KMS-11 (cell line): ENCODE results near the gene AK6.
A peak's percentile ranks its signal among the peaks of the same experiment; 100 is the strongest.
"Not testable (repeated sequence)": the region's sequence is repeated elsewhere in the genome, so short reads cannot be mapped to it uniquely, and the experiment has no call there.

ENCODE experiments used
- H2AFZ ChIP-seq: fragments of 200-600 bp; sonication (generic); 2 replicates; pipeline ENCODE4 v1.6.1; 2016; ENCODE audit warnings: antibody characterized with exemption, mixed run types, low read depth
- H3K27ac ChIP-seq: fragments of 200-600 bp; sonication (generic); 2 replicates; pipeline ENCODE4 v1.6.1; 2016; ENCODE audit warnings: mild to moderate bottlenecking, mixed run types
- H3K27me3 ChIP-seq: fragments of 200-600 bp; sonication (generic); 2 replicates; pipeline ENCODE4 v1.6.1; 2017; ENCODE audit warnings: mild to moderate bottlenecking, low read depth, mixed run types, moderate library complexity; ENCODE audit not compliant: insufficient read depth
- H3K36me3 ChIP-seq: fragments of 200-600 bp; sonication (generic); 2 replicates; pipeline ENCODE4 v1.6.1; 2017; ENCODE audit warnings: mild to moderate bottlenecking, mixed run types; ENCODE audit not compliant: insufficient read depth
- H3K4me1 ChIP-seq: fragments of 200-600 bp; sonication (generic); 2 replicates; pipeline ENCODE4 v1.6.1; 2016; ENCODE audit warnings: mild to moderate bottlenecking, low read depth, mixed run types; ENCODE audit not compliant: poor library complexity, severe bottlenecking
- H3K4me2 ChIP-seq: fragments of 200-600 bp; sonication (generic); 2 replicates; pipeline ENCODE4 v1.7.0; 2016; ENCODE audit warnings: mild to moderate bottlenecking, mixed run types
- H3K4me3 ChIP-seq: fragments of 200-600 bp; sonication (generic); IDR thresholded peaks from 2 replicates; pipeline ENCODE4 v1.6.1; 2017; ENCODE audit warnings: low read depth, low read length, mixed read lengths; ENCODE audit not compliant: insufficient read depth
- H3K79me2 ChIP-seq: fragments of 200-600 bp; sonication (generic); 2 replicates; pipeline ENCODE4 v1.6.1; 2016; ENCODE audit warnings: low read depth, mixed run types; ENCODE audit not compliant: insufficient read depth
- H3K9ac ChIP-seq: fragments of 200-600 bp; sonication (generic); 2 replicates; pipeline ENCODE4 v1.6.1; 2016; ENCODE audit warnings: mild to moderate bottlenecking, mixed run types
- H4K20me1 ChIP-seq: fragments of 200-600 bp; sonication (generic); 2 replicates; pipeline ENCODE4 v1.6.1; 2016; ENCODE audit warnings: mild to moderate bottlenecking, mixed run types; ENCODE audit not compliant: insufficient read depth
- TF ChIP-seq, protein P1 (sequence below): fragments of 200-600 bp; sonication (generic); conservative IDR thresholded peaks from 2 replicates; pipeline ENCODE4 v1.6.1; 2017; ENCODE audit warnings: low read depth, mild to moderate bottlenecking, antibody characterized with exemption, low read length, moderate library complexity, mixed read lengths

The AK6 gene

DNA sequence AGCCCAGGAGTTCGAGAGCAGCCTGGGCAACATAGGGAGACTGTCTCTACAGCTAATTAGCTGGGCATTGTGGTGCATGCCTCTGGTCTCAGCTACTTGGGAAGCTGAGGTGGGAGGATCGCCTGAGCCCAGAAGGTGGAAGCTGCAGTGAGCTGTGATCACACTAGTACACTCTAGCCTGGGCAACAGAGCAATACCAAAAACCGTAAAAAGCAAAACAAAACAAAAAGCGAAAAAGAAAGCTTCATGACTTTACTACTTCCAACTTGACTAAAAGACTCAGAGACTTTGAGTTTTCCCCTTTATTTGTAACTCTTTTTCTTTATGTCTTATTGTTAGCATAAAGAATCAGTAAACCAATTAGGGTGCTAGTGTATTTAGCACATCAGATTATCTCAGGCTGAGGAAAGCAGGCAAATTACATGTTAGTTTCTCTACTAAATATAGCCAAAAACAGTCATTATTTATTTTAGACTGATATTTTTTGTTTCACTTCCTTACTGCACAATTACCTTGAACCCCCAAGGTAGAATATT, 5.7 kb upstream of the AK6 start:
- Histone ChIP-seq H3K9ac (no peak overlapping the region), H3K27ac (no peak overlapping the region), H2AFZ (no peak overlapping the region), H3K36me3 (no peaks in the 10 kb centered on the region), H3K79me2 (peaks cover 19% of the 10 kb centered on the region), H3K4me2 (no peak overlapping the region), H3K27me3 (no peaks in the 10 kb centered on the region), H3K4me3 (no peak overlapping the region), H3K4me1 (peaks cover 15% of the 10 kb centered on the region), H4K20me1 (no peaks in the 10 kb centered on the region)
- TF ChIP-seq, protein P1, sequence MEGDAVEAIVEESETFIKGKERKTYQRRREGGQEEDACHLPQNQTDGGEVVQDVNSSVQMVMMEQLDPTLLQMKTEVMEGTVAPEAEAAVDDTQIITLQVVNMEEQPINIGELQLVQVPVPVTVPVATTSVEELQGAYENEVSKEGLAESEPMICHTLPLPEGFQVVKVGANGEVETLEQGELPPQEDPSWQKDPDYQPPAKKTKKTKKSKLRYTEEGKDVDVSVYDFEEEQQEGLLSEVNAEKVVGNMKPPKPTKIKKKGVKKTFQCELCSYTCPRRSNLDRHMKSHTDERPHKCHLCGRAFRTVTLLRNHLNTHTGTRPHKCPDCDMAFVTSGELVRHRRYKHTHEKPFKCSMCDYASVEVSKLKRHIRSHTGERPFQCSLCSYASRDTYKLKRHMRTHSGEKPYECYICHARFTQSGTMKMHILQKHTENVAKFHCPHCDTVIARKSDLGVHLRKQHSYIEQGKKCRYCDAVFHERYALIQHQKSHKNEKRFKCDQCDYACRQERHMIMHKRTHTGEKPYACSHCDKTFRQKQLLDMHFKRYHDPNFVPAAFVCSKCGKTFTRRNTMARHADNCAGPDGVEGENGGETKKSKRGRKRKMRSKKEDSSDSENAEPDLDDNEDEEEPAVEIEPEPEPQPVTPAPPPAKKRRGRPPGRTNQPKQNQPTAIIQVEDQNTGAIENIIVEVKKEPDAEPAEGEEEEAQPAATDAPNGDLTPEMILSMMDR, result no peak

DNA sequence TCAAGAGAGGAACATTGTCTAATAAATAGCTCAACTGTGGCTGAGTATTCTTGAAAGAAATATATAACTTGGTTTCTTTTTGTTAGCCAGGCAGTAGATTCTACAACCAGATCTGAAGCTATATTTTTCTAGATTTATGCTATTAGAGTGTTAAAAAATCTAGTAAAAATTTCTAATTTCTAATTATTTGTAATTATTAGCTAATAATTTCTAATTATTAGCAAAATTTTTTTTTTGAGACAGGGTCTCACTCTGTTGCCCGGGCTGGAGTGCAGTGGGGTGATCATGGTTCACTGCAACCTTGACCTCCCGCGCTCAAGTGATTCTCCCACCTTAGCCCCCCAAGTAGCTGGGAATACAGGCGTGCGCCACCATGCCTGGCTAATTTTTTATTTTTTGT, 3.1 kb upstream of the AK6 start:
- TF ChIP-seq, protein P1, result no peak
- Histone ChIP-seq H3K4me1 (peaks cover 22% of the 10 kb centered on the region), H3K9ac (no peak overlapping the region), H3K27me3 (no peaks in the 10 kb centered on the region), H3K36me3 (no peaks in the 10 kb centered on the region), H4K20me1 (no peaks in the 10 kb centered on the region), H3K79me2 (peaks cover 39% of the 10 kb centered on the region), H3K4me3 (no peak overlapping the region), H2AFZ (no peak overlapping the region), H3K27ac (no peak overlapping the region), H3K4me2 (no peak overlapping the region)

DNA sequence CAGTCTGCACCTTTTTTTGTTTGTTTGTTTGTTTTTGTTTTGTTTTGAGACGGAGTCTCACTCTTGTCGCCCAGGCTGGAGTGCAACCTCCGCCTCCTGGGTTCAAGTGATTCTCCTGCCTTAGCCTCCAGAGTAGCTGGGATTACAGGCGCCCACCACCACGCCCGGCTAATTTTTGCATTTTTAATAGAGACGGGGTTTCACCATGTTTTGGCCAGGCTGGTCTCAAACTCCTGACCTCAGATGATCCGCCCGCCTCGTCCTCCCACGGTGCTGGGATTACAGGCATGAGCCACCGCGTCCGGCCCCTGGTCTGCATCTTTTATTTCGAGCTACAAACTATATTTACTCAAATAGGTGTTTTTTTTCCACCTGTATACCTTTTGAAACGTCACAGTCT, 1.0 kb upstream of the AK6 start:
- Histone ChIP-seq H3K4me1 (peaks cover 26% of the 10 kb centered on the region), H3K4me3 (peak overlapping the region; percentile 74), H3K79me2 (peaks cover 59% of the 10 kb centered on the region), H2AFZ (peak overlapping the region; percentile 76), H3K27ac (peak overlapping the region; percentile 98), H3K9ac (peak overlapping the region; percentile 98), H3K4me2 (peak overlapping the region; percentile 35)
- H3K36me3 ChIP-seq, H4K20me1 ChIP-seq, H3K27me3 ChIP-seq: not testable (repeated sequence)

DNA sequence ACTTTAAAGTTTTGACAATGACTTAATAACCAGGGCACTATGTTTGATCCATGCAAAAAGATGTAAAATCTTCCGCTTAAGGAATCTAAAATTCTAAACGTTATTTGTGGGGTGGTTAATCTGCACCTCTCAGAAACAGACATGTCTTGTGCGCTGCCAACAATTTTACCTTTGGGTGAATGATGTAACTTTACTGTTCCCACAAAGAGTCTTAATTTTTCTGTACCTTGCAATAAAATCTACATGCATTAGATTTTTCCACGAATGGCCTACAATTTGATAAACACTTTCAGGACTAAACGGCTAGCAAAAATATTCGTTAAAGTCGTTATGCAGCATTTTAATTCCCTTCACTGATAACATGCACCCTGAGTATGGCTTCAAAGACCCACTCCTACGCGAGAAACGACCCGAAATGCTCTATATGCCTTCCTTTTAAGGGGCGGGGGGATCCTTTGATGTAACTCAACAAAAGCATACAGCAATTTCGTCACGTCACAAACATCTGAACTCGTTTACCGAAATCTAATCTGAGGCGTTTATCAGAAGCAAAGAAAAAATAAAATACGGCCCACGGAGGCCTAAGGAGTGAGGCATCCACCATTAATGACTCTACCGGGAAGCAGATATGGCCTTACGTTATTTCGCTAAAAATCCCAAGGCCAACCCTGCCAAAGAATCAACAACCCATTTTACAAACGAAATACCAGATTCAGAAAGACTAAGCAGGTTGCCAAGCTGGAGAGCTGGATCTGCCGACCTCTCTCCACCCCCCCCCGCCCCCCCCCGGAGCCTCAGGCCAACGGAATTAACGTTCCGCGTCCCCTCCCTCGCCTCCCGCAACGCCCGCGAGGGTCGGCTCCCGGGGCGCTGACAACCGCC, 621 bp downstream of the AK6 start:
- H3K27me3 ChIP-seq, result no peaks in the 10 kb centered on the region
- H3K36me3 ChIP-seq, result peaks cover 6% of the 10 kb centered on the region; the same call in 1 of the 2 replicates
- H3K27ac ChIP-seq, result peak overlapping the region; percentile 98
- H4K20me1 ChIP-seq, result no peaks in the 10 kb centered on the region
- peak overlapping the region; percentile 98 for H3K9ac ChIP-seq
- H3K4me3 ChIP-seq, result no peak overlapping the region
- peak overlapping the region; percentile 76 for H2AFZ ChIP-seq
- H3K4me2 ChIP-seq, result peak overlapping the region; percentile 85
- peaks cover 26% of the 10 kb centered on the region for H3K4me1 ChIP-seq
- peaks cover 74% of the 10 kb centered on the region for H3K79me2 ChIP-seq
- TF ChIP-seq, protein P1, result no peak
